GM18505 (cell line): ENCODE measurements around the gene PLXNA2.

Source experiments
- ATAC-seq: cut with Tn5 transposase; IDR thresholded peaks from one replicate; pipeline ENCODE4 v1.9.1; 2021; ENCODE audit not compliant: unreplicated experiment
- POLR2A ChIP-seq: IDR thresholded peaks from 4 replicates; pipeline ENCODE4 v1.6.1; 2011; ENCODE audit warnings: borderline replicate concordance; ENCODE audit not compliant: insufficient read depth, insufficient read length; ENCODE audit errors: extremely low read depth

Gene PLXNA2

DNA sequence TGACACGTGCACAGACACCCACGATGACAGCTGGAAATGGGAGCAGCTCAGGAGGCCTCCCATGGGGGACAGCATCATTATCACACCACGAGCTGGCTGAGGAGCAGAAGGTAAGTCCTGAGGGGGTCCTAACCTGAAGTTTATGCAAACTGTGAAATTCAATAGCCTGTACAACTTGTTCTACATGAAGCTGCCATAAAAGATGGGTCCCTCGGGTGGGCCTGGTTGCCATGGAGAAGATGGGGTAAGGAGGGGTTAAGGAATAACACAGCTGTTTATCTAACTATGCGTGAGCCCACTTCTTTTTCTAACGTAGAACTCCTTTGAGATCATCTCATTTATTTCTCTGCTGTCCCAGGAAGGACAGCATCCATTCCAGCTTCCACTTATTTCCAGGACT, 169.8 kb downstream of the PLXNA2 start:
- no peak for TF ChIP-seq POLR2A
- no peak for ATAC-seq

DNA sequence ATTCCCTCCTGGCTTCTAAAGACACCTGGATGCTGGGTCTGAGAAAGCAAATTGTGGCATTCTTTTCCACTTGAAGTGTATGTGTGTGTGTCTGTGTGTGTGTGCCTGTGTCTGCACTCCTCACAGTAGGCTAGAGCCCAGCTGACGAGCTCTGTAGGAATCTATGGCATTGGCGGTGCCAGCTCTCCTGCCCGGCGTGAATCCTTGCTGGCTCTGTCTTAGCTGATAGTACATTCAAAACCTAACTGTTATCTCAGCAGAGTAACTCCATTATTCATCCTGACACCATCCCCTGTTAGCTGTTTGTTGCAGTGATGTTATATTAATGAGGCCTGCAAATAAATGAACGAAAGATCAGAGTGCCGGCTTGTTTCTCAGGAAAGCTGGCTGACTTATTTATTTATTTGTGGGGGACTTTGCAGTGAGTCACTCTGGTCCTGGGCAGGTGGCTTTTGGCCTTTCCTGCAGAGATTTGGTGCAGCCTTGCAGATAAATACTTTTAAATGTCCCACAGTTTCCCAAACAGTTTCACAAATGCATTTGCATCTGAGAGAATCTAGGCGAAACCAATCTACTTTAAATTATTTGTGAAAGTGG, 172.7 kb downstream of the PLXNA2 start:
- ATAC-seq, result no peak
- TF ChIP-seq POLR2A, result no peak

GRCh38 chr1:208069908-208070307, 174.3 kb downstream of the PLXNA2 start:
- no peak for ATAC-seq
- TF ChIP-seq POLR2A, result no peak

DNA sequence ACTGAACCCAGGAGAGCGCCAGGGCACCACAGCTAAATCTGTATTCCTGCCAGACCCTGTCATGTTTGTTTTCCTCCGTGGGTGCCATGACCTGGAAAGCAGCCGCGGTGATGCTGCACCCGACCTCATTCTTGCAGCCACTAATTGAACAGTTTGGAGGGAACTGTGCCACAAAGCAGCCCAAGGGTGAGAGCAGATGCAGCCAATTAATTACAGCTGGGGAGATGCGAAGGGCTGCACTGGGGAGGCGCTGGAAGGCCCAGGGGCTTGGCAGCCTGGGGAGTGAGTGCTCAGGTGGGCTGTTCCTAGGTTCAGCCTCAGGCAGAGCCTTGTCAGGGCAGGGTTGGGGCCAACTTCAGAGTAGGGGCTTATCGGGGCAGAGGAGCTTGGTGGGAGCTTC, 174.9 kb downstream of the PLXNA2 start:
- no peak for ATAC-seq
- no peak for TF ChIP-seq POLR2A

DNA sequence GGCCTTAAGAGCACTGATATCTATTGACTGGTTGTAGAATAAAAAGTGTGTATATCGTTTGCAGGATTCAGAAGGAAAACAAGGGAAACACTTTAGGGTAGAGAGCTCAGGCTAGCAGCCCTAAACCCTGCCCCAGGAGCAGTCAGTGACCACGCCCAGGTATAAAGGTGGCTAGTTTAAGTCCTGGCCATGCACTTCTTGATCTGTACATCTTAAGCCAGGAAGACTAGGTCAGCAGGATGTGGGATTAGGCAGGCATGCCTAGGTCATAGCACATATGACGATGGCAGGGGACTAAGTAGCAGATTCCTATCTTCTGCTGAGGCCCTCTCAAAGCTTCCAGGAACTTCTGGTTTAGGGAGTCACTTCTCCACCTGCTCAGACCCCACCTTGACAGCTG, 175.3 kb downstream of the PLXNA2 start:
- no peak for ATAC-seq
- TF ChIP-seq POLR2A, result no peak

DNA sequence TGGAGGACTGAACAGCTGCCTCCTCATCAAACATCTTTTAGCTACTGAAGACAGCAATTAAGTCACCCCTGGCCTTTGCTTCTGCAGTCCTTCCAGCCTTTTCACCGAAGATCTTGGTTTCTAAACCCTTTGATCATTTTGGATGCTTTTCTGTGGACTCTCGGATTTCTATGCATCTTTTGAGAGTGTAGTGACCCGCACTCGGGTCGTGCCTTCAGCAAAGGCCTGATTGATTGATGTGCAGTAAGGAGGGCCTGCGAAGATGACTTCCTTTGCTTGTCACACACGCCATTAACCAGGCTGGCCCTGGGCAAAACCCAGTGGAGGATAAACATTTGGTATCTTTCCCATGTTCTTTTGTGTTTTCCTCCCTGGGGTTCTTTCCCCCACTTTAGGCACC, 175.8 kb downstream of the PLXNA2 start:
- no peak for ATAC-seq

DNA sequence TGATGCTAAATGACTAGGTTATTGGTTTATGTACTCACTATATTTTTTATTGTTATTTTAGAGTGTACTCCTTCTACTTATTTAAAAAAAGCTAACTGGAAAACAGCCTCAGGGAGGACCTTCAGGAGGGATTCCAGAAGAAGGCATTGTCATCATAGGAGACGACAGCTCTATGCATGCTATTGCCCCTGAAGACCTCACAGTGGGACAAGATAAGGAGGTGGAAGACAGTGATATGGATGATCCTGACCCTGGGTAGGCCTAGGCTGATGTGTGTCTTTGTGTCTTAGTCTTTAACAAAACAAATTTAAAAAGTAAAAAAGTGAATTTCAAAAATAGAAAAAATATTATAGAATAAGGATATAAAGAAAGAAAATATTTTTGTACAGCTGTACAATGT, 177.6 kb downstream of the PLXNA2 start:
- no peak for ATAC-seq

More for the DNA sequence above, 175.8 kb downstream of the PLXNA2 start:
- no peak for TF ChIP-seq POLR2A

DNA sequence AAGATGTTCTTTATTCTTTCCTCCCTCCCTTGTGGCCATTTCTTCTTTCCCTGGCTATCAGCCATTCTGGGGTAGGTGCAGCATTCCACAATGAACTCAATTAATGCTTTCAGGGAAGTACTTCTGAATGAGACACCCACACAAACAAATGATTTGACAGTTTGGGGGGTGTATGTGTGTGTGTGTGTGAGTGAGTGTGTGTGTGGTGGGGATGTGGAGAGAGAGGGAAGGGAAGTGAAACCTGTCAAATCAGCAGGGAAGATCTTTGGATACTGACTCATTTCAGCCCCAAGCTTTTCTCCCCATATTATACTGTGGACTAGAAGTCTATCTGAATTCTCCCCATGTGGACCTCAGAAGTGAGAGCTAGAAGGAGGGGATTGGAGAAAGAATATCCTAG, 178.3 kb downstream of the PLXNA2 start:
- no peak for ATAC-seq
- no peak for TF ChIP-seq POLR2A

More for the DNA sequence above, 177.6 kb downstream of the PLXNA2 start:
- TF ChIP-seq POLR2A, result no peak

DNA sequence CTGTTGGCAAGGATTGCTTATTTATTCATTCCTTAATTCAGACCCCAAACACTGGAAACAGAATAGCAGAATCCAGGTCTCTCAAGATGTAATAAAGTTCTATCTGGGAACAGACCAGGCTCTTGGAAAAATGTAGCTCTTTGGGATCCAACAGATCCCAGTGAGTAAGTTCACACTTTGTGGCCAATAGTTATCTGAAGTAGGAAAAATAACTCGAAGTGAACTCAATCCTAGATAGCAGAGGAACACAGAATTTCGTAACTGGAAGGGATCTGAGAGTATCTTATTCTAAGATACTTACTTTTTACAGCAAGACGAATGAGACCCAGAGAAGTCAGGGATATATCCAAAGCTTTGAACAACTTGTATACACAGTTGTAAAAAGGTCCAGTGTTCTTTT, 182.6 kb downstream of the PLXNA2 start:
- no peak for ATAC-seq
- no peak for TF ChIP-seq POLR2A

- TF ChIP-seq POLR2A, result no peak
- ATAC-seq, result no peak
Measured at GRCh38 chr1:208061118-208061517, 183.1 kb downstream of the PLXNA2 start.

DNA sequence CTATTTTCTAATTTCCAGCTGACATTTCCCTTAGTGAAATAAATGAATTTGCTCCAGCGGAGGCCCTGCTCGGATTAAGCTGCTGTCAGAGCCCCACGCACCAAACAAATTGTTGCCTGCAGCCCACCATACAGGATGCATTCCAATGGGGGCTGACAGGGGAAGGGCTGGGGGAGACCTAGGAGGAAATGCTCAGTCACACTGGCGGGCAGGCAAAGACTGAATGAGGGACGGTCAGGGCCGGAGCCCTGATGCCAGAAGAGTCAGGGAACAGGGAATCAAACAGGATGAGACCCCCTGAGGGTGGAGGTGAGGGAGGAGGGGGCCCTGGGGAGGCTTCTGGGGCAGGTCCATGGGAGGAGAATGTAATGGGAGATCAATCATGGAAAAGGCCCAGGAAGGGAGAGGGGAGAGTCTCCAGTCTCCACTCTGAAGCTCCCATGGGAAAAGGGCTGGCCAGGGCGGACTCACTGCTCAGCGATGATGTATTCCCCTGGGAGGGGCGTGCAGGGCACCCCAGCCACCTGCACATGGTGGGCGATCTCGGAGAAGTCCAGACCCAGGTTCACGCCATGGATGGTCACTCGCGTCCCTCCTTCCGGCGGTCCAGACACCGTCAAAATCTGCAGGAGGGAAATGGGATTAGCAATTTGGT, 183.8 kb downstream of the PLXNA2 start:
- no peak for TF ChIP-seq POLR2A
- no peak for ATAC-seq

DNA sequence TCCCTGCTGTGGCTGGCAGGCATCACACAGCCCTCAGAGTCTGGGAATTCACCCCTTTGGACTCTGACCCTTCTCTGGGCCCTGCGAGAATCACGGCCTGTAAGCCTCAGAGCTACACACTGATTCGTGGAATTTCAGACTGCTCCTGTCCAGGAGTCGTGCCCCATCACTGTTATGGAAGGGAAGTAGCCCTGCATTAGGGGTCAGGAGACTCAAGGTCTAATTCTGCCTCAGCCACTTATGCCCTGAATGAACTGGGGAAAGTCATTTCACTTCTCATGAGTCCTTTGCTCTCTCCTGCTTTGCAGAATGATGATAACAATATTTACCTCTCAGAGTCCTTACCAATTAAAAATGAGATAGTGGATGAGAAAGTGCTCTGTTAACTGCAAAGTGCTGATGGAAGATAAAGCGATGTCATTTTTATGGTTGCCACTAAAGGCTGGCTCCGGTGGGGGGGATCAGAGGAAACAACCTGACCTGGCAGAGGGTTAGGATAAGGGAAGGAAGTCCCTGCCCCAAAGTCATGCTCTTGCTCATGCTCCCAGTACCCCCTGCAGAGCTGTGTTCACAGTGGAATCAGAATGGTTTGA, 184.7 kb downstream of the PLXNA2 start:
- ATAC-seq, result no peak
- no peak for TF ChIP-seq POLR2A

- TF ChIP-seq POLR2A, result no peak
- no peak for ATAC-seq
Measured at GRCh38 chr1:208058756-208059155, 185.4 kb downstream of the PLXNA2 start.

- TF ChIP-seq POLR2A, result no peak
- ATAC-seq, result no peak
Measured at GRCh38 chr1:208058267-208058666, 185.9 kb downstream of the PLXNA2 start.
